NCI-H510A (cell line): ENCODE data around the gene VAC14.
"Not testable (repeated sequence)": the region's sequence is repeated elsewhere in the genome, so short reads cannot be mapped to it uniquely, and the experiment has no call there.

Experiments
- DNase-seq: peaks from one replicate; lab custom pipeline; 2025; lab: John Stamatoyannopoulos, UW

VAC14 gene

DNA sequence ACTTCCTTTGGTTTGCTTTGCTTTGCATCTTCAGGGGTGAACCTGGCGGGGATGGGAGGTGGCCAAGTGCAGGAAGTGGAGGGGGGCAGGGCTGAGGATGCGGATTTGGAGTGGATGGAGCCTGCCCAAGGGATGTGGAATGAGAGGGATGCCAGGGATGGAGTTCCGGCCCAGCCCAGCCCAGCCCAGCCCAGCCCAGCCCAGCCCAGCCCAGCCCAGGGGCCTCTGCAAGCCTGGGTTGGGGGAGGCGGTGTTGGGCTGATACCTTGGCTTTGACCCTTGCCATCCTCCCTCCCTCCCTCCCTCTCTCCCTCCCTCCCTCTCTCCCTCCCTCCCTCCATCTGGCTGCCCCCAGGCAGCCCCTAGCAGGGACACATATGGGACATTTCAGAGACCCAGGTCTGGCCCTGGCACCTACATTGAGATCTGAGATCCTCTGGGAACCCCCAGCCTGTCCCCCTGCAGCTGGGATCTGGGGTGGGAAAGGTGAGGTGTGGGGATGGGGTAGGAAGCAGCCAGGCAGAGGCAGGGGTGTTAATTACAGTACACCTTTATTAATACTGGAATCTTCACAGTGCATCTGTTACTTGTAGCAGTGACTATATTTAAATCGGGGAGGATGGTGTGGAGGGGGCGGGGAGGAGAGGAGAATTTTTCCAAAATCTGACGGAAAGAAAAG is 140.1 kb downstream of the VAC14 start:
- no peak for DNase-seq

DNA sequence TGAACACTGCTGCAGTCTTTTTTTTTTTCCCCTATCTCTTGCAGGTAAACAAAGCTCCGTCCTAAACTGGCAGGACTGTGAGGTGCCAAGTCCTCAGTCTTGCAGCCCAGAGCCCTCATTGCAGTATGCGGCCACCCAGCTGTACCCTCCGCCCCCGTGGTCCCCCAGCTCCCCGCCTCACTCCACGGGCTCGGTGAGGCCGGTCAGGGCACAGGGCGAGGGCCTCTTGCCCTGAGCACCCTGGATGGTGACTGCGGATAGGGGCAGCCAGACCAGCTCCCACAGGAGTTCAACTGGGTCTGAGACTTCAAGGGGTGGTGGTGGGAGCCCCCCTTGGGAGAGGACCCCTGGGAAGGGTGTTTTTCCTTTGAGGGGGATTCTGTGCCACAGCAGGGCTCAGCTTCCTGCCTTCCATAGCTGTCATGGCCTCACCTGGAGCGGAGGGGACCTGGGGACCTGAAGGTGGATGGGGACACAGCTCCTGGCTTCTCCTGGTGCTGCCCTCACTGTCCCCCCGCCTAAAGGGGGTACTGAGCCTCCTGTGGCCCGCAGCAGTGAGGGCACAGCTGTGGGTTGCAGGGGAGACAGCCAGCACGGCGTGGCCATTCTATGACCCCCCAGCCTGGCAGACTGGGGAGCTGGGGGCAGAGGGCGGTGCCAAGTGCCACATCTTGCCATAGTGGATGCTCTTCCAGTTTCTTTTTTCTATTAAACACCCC is 140.8 kb downstream of the VAC14 start:
- no peak for DNase-seq

DNA sequence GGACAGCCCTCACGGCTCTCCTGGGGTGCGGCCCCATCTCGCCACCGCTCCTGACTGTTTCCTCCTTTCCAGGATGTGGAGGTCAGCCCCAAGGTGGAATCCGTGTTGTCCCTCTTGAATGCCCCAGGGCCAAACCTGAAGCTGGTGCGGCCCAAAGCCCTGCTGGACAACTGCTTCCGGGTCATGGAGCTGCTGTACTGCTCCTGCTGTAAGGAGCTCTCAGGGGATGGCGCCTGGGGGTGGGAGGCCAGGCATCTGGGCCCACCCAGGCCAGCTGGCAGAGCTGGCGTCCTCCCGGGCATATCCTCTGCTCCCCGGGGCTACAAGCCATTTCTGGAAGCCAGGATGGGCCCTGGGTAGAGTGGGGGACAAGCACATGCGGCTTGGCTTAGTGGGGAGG is 141.4 kb downstream of the VAC14 start:
- no peak for DNase-seq

DNA sequence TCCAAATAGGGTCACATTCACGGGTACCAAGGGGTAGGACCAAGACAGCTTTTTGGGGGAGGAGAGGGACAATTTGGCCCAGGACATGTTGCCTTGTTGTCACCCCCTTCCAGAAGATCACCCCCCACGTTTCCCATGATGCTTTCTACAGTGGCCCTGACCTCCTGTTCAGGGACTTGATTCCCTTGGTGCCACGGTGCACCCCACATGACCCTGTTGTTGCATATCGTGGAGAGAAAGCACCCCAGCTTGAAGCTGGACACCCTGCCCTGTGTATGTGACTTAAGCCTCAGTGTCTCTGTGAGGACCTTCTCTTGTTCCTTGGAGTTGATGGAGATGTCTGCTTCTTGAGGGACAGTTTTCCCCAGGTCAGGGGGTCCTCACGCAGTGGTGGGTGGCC is 142.0 kb downstream of the VAC14 start:
- no peak for DNase-seq

DNA sequence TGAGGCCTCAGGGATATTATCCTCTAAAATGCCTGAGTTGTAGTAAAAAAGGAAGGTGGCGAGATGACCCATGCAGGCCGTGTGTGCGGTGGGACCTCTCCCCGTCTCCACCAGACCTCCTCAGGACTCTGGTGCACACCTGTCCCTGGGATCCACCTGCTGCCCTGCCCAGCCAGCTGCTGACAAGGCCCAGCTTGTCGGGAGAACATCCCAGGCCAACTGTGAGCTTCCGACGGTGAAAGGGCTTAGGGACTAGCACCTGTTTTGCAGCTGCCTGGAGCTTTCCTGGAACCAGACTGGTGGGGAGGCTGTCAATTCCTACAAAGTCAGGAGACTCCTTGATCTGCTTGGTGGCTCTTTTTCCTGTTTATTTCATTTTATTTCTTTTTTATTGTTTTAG is 143.0 kb downstream of the VAC14 start:
- peak; percentile 53 for DNase-seq

DNA sequence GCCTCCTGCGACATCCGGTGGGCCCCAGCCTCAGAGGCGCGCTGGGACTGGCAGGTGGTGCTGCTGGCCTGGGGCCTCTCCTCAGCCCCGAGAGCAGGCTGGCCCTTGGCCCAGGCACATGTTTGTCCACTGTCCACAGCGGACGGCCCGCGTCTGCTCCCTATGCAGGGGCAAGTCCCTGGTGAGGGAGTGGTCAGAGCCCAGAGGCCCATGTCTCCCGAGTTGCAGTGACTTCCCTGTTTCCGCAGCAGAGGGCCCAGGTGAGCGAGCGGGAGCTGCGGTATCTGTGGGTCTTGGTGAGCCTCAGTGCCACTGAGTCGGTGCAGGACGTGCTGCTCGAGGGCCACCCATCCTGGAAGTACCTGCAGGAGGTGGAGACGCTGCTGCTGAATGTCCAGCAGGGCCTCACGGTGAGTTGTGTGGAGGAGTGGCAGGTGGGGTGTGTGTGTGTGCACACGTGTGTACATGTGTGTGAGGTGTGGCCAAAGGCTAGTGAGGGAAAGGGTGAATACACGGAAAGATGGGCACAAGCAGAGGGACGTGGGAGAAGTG is 144.2 kb downstream of the VAC14 start:
- no peak for DNase-seq

DNA sequence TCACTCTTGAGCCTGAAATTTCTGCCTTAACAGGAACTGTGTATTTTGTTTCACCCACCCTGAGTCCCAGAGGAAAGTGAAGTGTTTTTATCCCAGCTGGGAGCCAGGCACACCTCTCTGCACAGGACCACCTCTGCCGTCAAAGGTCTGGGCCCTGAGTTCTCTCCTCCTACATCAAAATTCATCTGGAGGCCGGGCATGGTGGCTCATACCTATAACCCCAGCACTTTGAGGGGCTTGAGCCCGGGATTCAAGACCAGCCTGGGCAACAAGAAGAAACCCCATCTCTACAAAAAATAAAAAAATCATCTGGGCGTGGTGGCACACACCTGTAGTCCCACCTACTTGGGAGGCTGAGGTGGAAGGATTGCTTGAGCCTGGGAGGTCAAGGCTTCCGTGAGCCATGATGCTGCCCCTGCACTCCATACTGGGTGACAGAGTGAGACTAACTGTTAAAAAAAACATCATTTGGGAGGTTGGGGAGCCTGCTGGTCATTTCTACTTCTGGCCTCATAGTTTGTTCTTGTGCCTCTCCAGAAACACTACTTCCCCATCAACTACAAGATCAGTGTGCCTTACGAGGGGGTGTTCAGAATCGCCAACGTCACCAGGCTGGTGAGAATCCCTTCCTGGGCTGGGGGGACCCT is 144.8 kb downstream of the VAC14 start:
- DNase-seq, result no peak

DNA sequence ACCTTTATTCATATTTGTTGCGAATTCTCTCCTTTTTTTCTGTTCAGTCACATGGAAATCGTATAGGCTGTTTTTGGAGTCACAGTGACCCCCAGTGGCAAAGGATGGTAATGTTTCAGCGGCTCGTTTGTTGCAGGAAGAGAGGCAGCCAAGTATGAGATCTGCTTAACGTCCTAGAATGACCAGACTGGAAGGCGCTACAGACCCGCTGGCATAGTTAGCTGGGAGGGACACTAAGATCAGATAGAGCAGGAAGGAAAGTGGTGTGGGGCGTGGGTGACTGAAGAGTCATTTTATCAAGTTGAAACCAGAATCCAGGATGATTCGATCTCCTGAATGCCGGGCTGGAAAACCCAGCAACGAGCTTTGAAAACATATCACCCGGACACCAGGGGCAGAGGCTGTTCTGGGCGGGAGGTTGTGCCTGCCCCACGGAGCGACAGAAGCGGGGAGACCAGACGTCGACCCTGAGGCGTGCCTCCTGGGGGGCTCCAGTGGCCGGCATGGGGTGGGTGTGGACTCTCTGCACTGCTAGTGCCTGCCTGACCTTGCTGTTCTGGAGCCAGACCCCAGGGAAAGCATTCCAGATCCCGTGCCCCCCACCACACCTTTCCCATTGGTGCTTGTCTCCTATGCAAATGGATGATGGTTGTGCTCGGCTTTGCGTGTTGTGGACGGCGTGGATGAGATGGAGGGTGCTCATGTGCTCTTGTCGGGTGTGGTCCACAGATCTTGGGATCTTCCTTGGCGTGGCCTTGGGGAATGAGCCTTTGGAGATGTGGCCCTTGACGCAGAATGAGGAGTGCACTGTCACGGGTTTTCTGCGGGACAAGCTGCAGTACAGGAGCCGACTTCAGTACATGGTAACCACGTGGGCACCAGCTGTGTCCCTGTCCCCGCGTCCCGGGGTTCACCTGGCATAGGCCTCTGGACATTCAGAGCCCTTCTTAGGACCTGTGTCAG is 146.9 kb downstream of the VAC14 start:
- no peak for DNase-seq

DNA sequence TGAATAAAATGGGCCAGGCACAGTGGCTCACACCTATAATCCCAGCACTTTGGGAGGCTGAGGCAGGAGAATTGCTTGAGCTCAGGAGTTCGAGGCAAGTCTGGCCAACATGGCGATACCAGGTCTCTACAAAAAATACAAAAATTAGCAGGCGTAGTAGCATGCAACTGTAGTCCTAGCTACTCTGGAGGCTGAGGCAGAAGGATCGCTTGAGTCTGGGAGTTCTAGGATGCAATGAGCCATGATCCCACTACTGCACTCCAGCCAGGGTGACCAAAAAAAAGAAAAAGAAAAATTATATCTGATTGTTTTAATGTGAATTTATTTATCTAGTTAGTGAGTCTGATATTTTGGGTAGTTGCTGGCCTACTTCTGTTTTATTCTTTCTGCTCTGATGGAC is 147.6 kb downstream of the VAC14 start:
- DNase-seq, result no peak

DNA sequence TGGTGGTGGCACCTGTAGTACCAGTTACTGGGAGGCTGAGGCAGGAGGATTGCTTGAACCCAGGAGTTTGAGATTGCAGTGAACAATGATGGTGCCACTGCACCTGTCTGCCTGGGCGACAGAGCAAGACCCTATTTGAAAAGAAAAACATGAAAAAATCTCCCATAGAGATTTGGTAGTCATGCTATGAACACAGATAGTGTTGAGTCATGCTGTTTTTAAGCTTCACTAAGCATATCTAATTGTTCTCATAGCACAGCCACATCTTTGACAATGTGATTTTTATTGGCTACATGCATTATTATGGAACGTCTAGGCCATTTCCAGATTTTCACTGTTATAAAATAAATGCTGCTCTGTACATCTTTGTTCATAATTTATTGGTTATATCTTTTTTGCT is 148.6 kb downstream of the VAC14 start:
- no peak for DNase-seq

DNA sequence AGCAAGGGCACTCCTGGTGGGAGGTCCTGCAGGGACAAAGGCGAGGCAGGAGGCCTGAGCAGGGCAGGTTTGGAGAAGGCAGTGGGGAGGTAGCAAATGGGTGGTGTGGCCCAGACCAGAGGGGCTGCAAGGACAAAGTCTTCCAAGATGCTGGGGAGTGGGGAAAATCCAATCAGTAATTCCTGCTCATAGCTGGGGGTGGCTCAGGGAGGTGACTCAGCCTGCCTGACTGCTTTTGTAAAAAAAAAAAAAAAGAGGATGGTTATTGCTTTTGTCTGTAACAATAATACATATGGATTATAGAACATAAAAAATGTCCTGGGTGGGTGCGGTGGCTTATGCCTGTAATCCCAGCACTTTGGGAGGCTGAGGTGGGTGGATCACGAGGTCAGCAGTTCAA is 149.4 kb downstream of the VAC14 start:
- no peak for DNase-seq

DNA sequence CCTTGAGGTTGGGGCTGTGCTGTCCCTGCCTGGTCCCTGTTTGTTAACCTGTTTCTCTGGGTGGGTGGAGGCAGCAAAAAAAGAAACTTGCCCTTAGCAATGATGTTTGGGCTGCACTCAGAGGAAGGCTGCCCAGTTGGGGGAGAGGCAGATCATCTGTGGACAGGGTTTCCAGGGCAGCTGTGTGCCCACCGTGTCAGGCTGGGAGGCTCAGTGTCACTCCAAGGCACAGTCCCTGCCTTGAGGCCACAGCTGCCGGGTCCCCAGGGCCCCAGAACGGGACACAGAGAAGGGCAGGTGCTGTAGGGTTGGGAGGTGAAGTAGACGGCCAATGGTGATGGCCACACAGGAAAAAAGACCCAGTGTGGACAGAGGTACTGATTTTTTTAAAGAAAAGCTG is 150.7 kb downstream of the VAC14 start:
- DNase-seq, result no peak

DNA sequence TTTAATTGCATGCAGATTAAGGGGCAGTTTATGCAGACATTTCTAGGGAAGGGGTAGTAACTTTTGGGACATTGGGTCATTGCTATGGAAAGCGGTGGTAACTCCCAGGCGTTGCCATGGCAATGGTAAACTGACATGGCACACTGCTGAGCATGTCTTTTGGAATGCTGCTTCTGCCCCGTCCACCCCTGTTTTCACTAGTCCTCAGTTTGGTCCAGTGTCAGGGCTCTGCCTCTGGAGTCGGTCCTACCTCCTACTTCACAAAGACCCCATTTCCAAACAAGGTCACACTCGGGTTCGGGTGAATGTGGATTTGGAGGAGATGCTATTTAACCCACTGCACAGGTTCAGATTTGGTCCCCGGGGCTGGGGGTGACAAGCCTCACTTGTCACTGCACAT is 151.7 kb downstream of the VAC14 start:
- DNase-seq, result no peak

DNA sequence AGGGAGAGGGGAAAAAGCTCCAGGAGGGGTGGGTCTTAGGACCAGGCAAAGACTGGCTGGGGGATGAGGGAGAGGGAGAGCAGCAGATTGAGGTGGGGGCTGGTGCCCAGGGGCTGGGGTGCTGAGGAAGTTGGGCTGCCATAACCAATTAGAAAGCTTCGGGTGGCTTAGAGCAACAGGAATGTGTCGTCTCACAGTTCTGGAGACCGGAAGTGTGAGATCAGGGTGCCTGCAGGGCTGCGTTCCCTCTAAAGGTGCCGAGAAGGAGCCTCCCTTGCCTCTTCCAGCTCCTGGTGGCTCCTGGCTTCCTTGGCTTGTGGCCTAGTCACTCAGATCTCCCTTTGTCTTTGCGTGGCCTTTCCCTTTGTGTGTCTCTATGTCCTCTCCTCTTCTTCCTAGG is 152.4 kb downstream of the VAC14 start:
- no peak for DNase-seq

DNA sequence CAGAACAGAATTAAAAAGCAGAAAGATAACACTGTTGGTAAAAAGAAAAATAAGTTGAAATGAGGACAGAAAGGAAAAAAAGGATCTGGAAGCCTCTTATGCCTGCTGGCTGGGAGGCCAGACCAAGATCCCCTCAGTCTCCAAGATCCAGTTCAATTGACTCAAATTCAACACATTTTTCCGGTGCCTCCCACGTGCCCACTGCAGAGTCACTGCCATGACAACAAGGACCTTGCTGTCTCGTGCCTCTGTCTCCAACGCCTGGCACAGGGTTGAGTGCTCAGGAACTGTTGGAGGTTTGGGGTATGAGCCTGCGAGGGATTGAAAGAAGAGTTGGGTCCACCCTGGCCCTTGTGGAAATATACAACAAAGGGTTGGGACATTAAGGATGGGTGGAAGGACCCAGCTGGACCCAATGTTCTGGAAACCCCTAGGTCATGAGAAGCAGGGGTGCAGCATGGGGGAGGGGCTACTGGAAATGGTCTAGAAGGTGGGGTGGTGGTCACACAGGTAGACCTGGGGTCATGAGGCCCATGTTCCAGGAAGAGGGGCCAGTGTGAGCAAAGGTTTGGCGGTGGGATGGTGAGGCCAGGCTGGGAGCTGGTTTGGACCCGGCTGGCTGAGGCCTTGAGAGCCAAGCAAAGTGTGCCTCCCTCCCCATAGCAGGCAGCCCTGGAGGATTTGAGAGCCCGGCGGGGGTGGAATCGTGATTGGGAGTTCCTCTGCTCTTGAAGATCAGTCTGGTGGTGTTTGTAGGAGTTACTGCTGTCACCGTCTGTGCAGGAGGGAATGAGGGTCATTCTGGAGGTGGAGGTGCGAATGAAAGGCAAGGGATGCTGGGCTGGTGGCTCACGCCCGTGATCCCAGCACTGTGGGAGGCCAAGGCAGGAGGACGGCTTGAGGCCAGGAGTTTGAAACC is 153.3 kb downstream of the VAC14 start:
- DNase-seq, result no peak

DNA sequence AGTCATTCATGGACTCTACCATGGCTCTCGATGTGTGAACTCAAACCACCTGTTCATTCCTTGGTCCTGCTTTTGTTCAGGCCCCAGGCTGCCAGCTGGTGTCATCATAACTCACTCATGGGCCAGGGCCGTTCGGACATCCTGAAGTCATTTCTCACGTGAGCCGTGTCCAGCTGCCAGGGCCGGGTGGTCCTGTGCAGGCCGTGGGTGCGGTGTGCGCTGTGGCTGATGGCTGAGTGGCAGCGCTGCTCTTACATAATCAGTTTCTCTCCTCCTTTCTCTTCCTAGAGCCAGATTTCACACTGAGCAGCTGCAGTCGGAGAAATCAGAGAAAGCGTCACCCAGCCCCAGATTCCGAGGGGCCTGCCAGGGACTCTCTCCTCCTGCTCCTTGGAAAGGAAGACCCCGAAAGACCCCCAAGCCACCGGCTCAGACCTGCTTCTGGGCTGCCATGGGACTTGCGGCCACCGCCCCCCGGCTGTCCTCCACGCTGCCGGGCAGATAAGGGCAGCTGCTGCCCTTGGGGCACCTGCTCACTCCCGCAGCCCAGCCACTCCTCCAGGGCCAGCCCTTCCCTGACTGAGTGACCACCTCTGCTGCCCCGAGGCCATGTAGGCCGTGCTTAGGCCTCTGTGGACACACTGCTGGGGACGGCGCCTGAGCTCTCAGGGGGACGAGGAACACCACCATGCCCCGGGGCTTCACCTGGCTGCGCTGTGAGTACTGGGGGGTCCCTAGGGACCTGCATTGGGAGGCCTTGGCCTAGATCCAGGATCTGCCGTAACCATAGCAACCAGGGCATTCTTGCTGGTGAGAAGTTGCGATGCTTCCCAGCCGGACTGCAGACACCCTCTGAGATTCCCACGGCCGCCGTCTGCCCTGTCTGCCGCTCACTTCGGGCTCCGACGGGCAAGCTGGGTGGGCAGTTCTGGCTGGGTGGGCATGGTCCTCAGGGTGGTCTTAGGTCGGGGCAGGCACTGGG is 154.4 kb downstream of the VAC14 start, which contains the start of gene IL34:
Gene IL34 (plus strand): TSS at position 300 of the 982 bp plus-strand sequence. CDS start 389 bp downstream, at position 689.
- no peak for DNase-seq

DNA sequence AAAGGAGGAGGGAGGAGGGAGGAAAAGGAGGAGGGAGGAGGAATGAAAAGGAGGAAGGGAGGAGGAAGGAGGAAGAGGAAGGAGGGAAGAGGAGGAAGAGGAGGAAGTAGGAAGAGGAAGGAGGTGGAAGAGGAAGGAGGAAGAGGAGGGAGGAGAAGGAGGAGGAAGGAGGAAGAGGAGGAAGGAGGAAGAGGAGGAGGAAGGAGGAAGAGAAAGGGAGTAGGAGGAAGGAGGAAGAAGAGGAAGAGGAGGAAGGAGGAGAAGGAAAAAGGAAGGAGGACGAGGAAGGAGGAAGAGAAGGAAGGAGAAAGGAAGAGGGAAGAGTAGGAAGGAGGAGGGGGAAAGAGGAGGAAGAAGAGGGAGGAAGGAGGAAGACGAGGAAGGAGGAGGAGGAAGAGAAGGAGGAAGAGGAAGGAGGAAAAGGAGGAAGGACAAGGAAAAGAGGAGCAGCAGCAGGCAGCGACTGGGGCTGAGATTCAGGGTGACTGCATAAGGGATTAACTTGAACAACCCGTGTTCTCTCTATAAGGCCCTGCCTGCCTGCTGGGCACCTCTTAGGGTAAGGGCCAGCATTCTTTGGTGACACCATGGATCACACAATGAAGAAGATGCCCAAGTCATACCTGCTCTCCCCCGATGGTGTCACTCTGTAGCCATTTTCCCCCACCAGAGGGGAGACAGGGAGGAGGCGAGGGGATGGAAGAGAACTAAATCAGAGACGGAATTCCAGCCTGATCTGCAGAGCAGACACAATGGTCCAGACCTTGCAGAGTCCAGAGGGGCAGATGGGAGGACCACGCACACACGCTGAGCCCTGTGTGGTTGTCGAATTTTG is 156.0 kb downstream of the VAC14 start:
- no peak for DNase-seq

DNA sequence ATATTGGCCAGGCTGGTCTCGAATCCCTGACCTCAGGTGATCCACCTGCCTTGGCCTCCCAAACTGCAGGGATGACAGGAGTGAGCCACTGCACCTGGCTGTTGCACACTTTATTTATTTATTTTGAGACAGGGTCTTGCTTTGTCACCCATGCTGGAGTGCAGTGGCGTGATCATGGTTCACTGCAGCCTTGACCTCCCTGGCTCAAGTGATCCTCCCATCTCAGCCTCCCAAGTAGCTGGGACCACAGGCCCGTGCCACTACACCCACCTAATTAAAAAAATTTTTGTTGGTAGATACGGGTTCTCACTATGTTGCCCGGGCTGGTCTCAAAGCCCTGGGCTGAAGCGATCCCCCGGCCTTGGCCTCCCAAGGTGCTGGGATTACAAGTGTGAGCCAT is 157.7 kb downstream of the VAC14 start:
- not testable (repeated sequence) for DNase-seq

DNA sequence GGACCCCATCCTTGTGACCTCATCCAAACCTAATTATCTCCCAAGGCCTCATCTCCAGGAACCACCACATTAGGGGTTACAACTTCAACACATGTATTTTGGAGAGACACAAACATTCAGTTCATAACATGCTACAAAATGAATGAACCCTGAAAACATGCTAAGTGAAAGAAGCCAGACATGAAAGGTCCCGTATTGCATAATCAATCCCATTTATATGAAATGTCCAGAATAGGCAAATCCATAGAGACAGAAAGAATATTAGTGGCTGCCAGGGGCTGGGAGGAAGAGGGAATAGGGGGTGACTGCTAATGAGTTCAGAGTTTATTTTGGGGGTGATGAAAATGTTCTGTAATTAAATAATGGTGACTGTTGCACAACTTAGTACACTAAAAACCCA is 158.3 kb downstream of the VAC14 start:
- no peak for DNase-seq
